Esophagus muscularis mucosa (tissue), 4 donors: ENCODE measurements around the gene KLK14.

Experiments
- EP300 ChIP-seq: sonication (generic); formaldehyde crosslinking; IDR thresholded peaks from one replicate; pipeline ENCODE4 v1.6.1; 2017; ENCODE audit warnings: antibody characterized with exemption
- POLR2A ChIP-seq: fragments of 450-650 bp; IDR thresholded peaks from one replicate; pipeline ENCODE4 v1.6.1; 2017; ENCODE audit warnings: antibody characterized with exemption, moderate library complexity, mild to moderate bottlenecking, low read depth
- TF ChIP-seq, protein P1 (sequence below), 3 experiments: fragments of 200-600 bp in 2 of 3; fragments of 450-650 bp in 1 of 3; sonication (generic) in 2 of 3; IDR thresholded peaks; one replicate each; pipeline ENCODE4 v1.5.1; 2017 to 2019; ENCODE audit warnings: antibody characterized with exemption in 3 of 3, mild to moderate bottlenecking in 2 of 3, moderate library complexity in 1 of 3

DNA sequence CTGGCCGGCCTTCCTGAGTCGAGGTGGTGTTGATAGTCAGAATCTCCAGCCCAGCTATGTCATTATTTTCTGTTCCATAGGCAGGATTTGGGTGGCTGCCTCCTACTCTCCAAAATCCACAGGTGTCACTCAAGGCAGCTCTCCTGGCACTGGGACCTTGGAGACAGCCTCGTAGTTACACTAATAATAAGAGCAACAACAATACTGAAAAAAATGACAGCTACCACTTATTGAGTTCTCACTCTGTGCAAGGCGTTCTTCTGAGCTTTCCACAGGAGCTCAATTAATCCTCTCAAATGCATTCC, 35.7 kb downstream of the KLK14 start:
- TF ChIP-seq EP300 (no peak), POLR2A (no peak)
- TF ChIP-seq, protein P1, sequence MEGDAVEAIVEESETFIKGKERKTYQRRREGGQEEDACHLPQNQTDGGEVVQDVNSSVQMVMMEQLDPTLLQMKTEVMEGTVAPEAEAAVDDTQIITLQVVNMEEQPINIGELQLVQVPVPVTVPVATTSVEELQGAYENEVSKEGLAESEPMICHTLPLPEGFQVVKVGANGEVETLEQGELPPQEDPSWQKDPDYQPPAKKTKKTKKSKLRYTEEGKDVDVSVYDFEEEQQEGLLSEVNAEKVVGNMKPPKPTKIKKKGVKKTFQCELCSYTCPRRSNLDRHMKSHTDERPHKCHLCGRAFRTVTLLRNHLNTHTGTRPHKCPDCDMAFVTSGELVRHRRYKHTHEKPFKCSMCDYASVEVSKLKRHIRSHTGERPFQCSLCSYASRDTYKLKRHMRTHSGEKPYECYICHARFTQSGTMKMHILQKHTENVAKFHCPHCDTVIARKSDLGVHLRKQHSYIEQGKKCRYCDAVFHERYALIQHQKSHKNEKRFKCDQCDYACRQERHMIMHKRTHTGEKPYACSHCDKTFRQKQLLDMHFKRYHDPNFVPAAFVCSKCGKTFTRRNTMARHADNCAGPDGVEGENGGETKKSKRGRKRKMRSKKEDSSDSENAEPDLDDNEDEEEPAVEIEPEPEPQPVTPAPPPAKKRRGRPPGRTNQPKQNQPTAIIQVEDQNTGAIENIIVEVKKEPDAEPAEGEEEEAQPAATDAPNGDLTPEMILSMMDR (IDR thresholded peaks at IDR 0.05) = no peak
